Measurements from ENCODE around the gene ZFAND2B. TPM values are rescaled to one million over a fixed set of nuclear protein-coding genes. Genes with fewer than 3 reads are reported as not detected.

ZFAND2B gene
- total and polyA plus RNA-seq, 2 experiments from 2014 or later: 16.3 to 30.0 TPM

DNA sequence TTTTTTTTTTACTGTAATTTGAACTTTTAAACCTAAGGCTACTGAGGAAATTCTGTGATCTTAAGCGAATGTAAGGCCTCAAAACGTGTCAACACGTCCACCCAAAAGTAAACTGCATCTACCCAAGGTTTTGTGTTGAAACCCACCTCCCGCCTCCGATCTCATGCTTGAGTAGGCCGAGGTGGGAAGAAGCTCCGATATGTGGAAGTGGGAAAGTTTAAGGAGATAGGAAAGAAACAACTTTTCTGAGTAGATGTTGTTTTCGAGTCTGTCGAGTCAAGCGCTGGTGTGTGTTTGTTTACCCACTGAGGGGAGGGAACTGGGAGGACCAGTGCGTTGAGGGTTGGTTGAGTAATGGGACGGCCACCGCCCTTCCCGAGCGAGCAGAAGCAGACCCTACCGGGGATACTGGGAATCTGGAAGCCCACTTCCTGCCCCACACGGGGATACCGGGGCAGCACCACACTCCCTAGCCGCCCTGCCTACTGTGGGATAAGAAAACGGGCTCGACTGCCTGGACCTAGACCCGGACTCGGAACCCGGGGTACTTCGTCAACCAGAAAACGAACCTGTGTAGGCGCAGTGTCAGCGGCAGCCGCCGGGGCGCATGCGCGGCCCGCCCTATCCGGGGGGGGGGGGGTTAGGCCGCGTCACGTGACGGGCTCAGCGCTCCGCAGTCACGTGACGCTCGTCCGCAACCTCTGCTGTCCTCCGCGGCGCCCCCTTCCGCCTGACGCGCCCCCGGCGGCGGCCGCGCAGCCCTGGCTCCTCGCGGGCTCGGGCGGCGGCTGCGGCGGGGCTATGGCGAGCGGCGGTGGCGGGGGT, 28.8 kb upstream of the ZFAND2B start, which contains the start of gene RETREG2 (continued):
- no peak for TF ChIP-seq REST (IDR thresholded peaks at IDR 0.05; ENCODE audit: unreplicated experiment)
- TF ChIP-seq ETS1 (IDR thresholded peaks at IDR 0.05): 0 out of 2 replicates have a peak, but pooled peaks have one; percentile 28

GRCh38 chr2:219178377-219179175, 28.0 kb upstream of the ZFAND2B start:
- Histone ChIP-seq H3K4me2 (peak overlapping the region; percentile 95), H3F3A (replicated peaks; ENCODE audit: low read depth) (peaks cover 20% of the 10 kb centered on the region), H3K4me3 (peak overlapping the region; percentile 71), H3K36me3 (ENCODE audit: insufficient read depth) (no peaks in the 10 kb centered on the region), H3K27ac (ENCODE audit: low read depth) (no peak overlapping the region), H3K4me1 (ENCODE audit: insufficient read depth) (peaks cover 13% of the 10 kb centered on the region), H3K9me2 (ENCODE audit: insufficient read depth) (no peaks in the 10 kb centered on the region), H3K79me2 (replicated peaks; ENCODE audit: insufficient read depth) (peaks cover 7% of the 10 kb centered on the region), H2AFZ (peak overlapping the region; percentile 59), H3K27me3 (ENCODE audit: insufficient read depth) (no peaks in the 10 kb centered on the region), H4K20me1 (replicated peaks; ENCODE audit: insufficient read depth) (no peaks in the 10 kb centered on the region; the same call in 1 of the 2 replicates)
- peak; percentile 51 for DNase-seq (ENCODE audit: low spot score)
- Mint-ChIP-seq H3K27me3 (ENCODE audit: insufficient read depth, low read depth, poor library complexity) (peaks cover 10% of the 10 kb centered on the region), H3K9me3 (no peaks in the 10 kb centered on the region; the same call in 2 of the 3 replicates), H3K36me3 (ENCODE audit: low read depth) (peaks cover 41% of the 10 kb centered on the region), H3K4me3 (peak overlapping the region; percentile 94), H3K4me1 (peaks cover 13% of the 10 kb centered on the region; the same call in 2 of the 3 replicates), H3K27ac (peak overlapping the region; percentile 10; the same call in 1 of the 2 replicates)
- TF ChIP-seq, protein P1, sequence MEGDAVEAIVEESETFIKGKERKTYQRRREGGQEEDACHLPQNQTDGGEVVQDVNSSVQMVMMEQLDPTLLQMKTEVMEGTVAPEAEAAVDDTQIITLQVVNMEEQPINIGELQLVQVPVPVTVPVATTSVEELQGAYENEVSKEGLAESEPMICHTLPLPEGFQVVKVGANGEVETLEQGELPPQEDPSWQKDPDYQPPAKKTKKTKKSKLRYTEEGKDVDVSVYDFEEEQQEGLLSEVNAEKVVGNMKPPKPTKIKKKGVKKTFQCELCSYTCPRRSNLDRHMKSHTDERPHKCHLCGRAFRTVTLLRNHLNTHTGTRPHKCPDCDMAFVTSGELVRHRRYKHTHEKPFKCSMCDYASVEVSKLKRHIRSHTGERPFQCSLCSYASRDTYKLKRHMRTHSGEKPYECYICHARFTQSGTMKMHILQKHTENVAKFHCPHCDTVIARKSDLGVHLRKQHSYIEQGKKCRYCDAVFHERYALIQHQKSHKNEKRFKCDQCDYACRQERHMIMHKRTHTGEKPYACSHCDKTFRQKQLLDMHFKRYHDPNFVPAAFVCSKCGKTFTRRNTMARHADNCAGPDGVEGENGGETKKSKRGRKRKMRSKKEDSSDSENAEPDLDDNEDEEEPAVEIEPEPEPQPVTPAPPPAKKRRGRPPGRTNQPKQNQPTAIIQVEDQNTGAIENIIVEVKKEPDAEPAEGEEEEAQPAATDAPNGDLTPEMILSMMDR (conservative IDR thresholded peaks at IDR 0.05; ENCODE audit: low read depth in 2 of 2): 0 out of 4 replicates have a peak, but pooled peaks of 1 of the 2 experiments have one; percentile 16
- no peak for TF ChIP-seq EZH2 (IDR thresholded peaks at IDR 0.05; ENCODE audit: low read depth, unreplicated experiment)
- peak; percentile 5 for ATAC-seq

Measured in GM23338 (cell line).